Stimulated activated CD4-positive, alpha-beta T cell treated with anti-CD3 and anti-CD28 coated beads, Interleukin-12 subunit alpha, Interleukin-12 subunit beta, amount 100 ng/mL, for 4 hours (primary cell): ENCODE measurements around the gene C16orf89.
"Not testable (repeated sequence)": the region's sequence is repeated elsewhere in the genome, so short reads cannot be mapped to it uniquely, and the experiment has no call there.

Source experiments
- DNase-seq: peaks from one replicate; pipeline ENCODE4 v3.0.0-alpha.2; 2020

C16orf89 gene

DNA sequence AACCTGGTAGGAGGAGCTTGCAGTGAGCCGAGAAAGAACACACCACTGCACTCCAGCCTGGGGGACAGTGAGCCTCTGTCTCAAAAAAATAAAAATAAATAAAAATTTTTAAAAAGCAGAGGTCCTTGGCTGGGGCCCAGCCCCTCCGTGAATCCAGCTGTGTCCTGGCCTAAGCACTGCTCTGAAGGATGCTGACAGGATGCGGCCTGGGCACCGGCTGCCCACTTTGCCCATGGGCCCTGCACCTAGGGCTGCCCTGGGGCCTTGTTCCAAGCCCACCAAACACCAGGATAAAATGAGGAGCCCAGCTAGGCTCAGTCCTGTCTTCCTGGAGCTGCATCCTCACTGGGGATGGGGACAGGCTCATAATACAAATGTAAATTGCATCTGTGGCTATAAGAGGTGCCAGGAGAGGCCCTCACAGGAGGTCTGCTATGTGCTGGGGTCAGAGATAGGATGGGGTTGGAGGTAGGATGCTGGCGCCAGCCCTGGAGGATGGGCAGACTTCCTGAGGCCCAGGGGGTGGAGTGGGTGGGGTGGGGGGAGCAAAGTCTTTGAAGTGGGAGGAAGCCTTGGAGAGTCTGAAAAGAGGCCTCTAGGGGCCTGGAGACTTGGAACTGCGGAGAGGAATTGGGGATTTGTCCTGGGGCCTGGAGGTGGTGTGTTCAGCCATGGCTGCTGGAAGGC lies 6.2 kb downstream of the C16orf89 start:
- DNase-seq, result no peak

DNA sequence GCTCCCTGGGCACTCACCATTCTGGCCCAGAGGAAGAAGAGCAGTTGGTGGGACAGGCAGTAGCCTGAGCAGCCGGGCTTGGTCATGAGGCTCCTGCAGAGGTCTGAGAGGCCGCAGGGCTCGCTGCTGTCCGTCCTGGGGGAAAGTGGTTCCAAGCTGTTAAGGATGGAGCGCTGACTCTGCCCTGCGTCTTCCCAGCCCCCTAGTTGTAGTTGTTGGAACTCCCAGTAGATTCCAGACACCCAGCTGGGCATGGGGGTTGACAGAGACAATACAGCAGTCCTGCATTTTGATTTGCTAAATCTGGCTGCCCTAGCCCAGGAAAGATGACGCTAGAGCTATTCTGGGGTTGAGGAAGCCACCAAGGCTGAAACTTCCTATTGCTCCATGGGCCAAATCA lies 7.3 kb downstream of the C16orf89 start:
- DNase-seq, result no peak

- DNase-seq, result peak; percentile 31
Measured at GRCh38 chr16:5056352-5056751, 9.4 kb downstream of the C16orf89 start.

DNA sequence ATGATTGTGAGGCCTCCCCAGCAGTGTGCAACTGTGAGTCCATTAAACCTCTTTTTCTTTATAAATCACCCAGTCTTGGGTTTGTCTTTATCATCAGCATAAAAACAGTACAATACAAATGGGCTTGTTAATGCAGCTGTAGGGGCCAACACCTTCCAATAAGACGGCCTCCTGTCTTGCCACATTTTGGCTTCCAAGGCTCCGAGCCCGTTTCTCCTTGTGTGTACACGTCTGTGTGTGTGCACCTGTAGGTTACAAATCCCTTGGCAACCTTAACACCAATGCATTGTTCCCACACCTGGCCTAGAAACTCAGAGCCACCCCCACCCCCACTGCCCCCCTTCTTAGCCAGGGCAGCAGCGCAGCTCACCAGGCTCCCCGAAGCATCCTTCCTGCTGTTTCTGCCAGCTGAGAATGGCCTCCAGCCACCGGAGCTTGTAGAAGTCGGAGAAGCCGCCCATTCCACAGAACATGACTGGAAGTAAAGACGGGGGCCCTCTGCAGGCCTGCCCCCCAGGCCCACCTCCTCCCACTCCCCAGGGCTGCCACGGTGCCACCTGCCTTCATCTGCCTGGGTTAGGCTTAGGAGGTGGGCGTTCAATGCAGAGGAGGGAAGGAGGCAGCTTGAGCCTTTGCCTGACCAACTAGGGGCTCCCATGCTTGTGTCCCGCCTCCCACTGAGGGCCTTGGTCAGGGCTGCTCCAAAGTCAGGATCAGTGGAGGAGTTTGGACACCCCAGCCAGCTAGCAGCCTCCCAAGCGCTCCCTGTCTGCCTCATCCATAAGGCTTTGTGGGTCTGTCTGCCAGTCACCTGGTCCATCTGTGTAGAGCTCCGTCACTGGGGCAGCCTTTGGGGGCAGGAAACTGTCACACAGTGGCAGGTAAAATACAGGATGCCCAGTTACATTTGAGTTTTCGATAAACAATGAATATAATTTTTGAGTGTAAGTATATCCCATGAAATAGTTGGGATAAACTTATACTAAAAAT lies 10.6 kb downstream of the C16orf89 start:
- DNase-seq, result no peak

DNA sequence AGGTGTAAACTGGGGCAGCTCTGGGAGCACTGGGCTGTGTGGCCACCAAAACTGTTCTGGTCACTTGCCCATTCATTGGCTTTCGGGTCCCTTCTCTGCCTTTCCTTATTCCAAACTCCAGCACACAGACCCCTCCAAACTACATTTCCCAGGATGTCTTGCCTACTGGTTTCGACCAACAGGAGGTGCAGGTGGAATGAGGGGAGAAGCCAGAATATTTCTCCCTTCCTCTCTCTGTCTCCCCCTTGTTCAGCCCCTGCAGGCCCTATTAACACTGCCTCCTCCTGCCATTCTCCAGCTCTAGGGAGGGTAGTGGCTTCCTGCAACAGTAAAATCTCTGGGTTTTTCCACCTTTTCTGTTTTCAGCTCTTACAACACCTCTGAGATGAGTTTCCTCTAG lies 18.8 kb downstream of the C16orf89 start:
- no peak for DNase-seq

DNA sequence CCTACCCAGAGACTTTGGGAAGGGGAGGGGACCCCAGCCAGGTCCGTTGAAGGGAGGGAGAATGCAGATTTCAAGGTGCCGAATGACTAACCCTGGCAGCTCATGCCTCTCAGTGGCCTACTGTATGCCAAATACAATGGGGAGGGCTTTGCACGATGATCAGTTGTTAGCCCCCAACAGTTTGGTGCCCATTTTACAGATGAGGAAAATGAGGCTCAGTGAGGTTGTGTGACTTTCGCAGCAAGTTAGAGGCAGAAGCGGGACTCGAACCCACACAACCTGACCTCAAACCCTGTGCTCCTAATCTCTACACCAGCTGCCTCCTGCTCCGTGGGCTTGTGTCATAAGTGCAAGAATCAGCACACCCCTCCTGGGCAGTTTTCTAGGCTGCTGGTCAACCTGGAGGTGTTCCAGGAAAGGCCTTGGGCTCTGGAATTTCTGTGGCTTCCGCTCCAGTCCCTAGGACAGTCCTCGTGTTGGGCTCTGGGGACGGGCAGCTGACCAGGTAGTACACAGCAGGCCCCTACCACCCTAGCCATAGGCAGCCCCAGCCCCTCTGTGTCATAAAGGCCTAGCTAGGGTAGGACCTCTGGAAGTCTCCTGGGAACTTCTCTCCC lies 20.1 kb downstream of the C16orf89 start:
- no peak for DNase-seq

GRCh38 chr16:5044581-5044980 lies 21.2 kb downstream of the C16orf89 start:
- DNase-seq, result not testable (repeated sequence)

DNA sequence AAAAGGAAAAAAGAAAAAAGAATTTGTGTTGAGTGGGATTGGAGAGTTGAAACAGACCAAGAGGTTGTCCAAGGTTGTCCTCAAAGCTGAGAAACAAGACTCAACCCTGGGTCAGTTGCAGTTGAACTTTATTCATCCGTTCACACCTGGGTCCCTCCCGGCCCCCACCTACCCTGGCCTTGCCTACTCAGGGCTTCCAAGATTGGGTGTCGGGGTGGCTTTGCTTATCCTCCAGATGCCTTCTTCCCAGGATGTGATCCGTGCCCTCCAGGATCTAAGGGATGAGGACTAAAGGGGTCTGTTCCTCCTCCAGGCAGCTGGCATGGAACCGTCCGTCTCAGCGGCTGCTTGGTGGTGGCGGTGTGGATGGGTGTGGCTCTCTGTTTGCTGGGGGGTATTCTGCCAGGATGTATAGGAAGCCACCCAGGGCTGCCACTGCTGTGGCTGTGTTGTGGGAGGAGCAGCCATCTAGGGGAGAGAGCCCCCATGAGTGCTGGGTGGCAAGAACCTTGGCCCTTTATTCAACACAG lies 21.7 kb downstream of the C16orf89 start:
- no peak for DNase-seq

- DNase-seq, result no peak
Measured at GRCh38 chr16:5042574-5043171, 23.1 kb downstream of the C16orf89 start.

DNA sequence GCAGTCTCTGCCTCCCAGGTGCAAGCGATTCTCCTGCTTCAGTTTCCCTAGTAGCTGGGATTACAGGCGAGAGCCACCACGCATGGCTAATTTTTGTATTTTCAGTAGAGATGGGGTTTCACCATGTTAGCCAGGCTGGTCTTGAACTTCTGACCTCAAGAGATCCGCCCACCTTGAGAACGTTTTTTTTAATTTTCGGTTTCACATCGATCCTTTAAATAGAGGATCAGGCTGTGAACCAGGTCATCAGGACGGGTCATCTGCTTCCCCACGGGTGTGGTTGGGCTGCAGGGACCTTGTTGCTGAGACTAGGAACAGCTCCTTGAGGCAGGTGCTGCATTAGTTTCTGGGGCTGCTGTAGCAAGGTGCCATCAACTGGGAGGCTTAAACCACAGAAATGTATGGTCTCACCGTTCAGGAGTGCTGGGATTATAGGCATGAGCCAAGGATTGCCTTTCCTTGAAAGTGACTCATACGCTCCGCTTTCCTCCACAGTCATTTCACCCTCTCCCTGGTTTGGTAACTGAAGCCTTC lies 24.1 kb downstream of the C16orf89 start:
- DNase-seq, result no peak

GRCh38 chr16:5040451-5040850 lies 25.3 kb downstream of the C16orf89 start:
- DNase-seq, result no peak

- DNase-seq, result no peak
Measured at GRCh38 chr16:5036228-5037156, 29.3 kb downstream of the C16orf89 start.

DNA sequence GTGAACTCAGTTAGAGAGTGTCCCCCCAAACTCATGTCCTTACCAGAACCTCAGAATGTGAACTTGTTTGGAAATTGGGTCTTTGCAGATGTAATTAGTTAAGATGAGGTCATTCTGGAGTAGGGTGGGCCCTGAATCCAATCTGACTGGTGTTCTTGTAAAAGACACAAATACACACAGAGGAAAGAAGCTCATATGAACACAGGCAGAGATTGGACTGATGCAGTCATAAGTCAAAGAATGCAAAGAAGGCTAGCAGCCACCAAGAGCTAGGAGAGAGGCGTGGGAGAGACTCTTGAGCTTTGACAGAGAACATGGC lies 29.9 kb downstream of the C16orf89 start:
- no peak for DNase-seq

GRCh38 chr16:5034167-5034523 lies 31.6 kb downstream of the C16orf89 start:
- no peak for DNase-seq

GRCh38 chr16:5033256-5034166 lies 32.2 kb downstream of the C16orf89 start, which contains the start of gene NAGPA:
NAGPA (minus strand) TSS chr16:5033935; CDS start chr16:5033914, 21 bp downstream.
- peak; percentile 81 for DNase-seq

GRCh38 chr16:5032748-5033167 lies 33.0 kb downstream of the C16orf89 start:
- no peak for DNase-seq

DNA sequence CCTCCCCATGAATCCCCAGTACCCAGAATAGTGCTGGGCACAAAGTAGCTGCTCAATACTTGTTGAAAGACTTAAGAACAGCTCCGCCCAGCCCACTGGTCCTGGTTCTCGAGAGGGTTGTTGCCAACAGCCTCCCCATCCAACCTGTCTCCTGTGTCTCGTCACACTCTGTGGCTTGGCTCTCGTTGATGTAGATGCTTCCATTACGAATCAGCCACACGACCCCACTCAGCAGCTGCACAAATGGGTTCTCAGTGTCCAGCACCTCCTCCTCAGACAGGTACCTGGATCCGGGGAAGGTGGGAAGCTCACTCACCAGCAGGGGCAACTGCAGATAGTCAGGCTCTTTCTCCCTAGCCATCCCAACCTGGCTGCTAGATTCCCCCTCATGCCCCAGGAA lies 34.2 kb downstream of the C16orf89 start:
- no peak for DNase-seq

GRCh38 chr16:5030251-5030870 lies 35.4 kb downstream of the C16orf89 start:
- no peak for DNase-seq

DNA sequence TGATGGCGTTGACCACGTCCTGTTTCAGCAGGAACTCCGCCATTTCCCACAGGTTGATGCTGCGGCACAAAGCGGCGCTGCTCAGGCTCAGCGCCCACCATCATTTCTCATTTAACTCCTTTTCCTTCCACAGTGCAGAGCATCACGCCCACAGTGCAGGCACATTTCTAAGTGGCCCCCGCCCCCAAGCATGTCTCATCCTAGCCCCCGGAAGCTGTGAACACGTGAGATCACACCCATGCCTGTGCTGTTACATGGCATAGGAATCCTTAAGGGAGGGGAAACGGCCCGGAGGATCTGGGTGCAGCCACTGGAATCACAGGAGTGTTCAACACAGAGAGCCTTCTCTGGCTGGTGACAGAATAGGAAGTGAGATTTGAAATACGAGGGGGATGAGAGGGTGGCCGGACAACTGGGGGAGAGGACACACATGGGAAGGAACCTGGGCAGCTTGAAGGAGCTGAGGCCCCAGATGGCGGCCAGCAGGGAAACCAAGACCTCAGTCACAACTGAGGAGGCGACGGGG lies 36.7 kb downstream of the C16orf89 start:
- no peak for DNase-seq
